ENCODE results near the gene ZNF226. TPM values are rescaled to one million over a fixed set of nuclear protein-coding genes. Genes with fewer than 3 reads are reported as not detected.
"Not testable (repeated sequence)": the region's sequence is repeated elsewhere in the genome, so short reads cannot be mapped to it uniquely, and the experiment has no call there.

The ZNF226 gene
- total RNA-seq (ENCODE audit: insufficient read depth, low replicate concordance) = 24.1 TPM

DNA sequence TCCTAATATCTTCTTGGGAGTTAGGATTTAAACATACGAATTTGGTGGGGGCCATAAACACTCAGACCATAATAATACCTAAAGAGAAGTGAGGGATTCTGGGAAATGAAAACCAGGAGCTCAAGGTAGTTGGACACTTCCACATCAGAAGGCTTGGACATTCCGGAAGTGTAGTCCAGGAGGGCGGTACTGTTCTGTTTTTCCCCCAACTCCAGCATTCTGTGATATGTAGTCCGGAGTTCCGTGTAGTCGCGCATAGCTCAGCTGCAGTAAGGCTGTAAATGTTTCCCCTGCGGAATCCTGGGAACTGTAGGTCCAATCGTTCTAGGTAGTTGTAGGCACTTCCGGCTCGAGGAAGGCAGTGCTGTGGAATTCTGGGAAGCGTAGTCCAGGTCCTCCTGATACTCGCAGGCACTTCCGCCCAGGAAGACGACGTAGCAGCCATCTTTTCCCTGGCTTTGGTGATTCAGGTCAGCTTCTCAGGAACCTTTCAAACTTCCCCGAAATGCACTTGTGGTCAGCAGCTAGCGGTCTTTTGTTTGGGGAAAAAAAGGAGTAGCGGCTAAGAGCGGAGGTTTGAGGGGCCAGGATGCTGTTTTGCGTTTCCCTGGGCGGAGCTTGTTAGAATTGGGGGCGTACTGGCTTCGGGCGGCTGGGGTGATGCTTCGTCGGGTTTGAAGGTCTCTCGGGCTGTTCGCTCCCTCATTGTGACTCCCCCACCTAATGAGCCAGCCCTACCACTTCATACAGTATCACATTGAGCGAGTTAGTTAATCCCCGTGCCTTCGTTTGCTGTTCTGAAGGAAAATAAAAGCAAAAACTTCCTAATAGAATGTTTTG lies at the start of gene ZNF226:
Gene ZNF226, plus strand, starts transcription at position 428 of the 840 bp plus-strand sequence. CDS start 4,981 bp downstream, outside the sequence.
- DNase-seq (ENCODE audit: low spot score) = peak; percentile 100

DNA sequence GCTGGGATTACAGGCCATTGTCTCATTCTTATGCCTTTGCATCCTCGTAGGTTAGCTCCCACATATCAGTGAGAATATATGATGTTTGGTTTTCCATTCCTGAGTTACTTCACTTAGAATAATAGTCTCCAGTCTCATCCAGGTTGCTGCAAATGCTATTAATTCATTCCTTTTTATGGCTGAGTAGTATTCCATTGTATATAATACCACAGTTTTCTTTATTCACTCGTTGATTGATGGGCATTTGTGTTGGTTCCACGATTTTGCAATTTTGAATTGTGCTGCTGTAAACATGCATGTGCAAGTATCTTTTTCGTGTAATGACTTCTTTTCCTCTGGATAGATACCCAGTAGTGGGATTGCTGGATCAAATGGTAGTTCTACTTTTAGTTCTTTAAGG lies 43.7 kb upstream of the ZNF226 start:
- DNase-seq (ENCODE audit: low spot score) = not testable (repeated sequence)

DNA sequence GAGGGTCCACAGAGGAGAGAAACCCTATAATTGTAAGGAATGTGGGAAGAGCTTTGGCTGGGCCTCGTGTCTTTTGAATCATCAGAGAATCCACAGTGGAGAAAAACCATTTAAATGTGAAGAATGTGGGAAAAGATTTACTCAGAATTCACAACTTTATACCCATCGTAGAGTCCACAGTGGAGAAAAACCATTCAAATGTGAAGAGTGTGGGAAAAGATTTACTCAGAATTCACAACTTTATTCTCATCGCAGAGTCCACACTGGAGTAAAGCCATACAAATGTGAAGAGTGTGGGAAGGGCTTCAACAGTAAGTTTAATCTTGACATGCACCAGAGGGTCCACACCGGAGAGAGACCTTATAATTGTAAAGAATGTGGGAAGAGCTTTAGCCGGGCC lies 32.9 kb upstream of the ZNF226 start:
- DNase-seq (ENCODE audit: low spot score) = no peak

DNA sequence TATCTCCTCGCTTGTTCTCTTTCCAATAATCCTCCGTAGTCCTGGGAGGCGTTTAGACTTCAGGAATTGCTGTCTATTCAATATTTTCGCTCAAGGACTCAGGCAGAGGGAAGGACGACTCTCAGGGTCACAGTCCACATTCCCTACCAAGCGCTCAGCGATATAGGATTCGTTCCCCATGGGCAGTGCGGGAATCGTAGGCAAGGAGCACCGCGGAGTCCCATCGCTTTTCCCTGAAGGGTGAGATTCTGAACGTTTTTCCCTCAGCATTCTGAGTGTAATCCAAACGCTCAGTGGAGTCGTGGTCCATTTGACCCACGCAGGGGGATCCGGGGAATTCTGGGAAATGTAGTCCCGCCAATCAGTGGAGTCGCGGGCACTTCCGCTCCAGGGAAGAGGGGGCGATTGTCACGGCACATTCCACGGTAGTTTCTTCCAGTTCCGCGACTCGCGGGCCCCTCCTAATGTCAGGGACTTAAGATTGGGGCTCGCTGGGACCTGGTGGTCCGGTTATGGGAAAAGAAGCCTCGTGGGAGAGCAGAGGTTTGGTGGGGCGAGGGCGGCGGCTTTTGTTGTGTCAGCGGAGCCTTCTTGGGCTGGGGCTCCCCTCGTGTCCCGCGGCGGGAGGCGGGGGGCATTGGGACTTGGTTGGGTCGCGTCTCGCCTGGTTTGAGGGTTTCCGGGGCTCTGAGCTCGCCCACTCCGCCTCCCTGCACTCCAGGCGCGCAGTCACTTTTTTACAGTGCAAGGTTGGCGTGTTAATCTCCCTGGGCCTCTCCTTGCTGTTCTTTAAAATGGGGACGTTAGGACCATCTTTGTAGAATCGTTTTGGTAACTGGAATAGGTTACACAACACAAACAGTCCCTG lies 23.5 kb upstream of the ZNF226 start, which contains the start of gene ZNF234:
Gene ZNF234, plus strand, starts transcription at position 364 of the 868 bp plus-strand sequence. CDS start 3,079 bp downstream, outside the sequence.
- peak; percentile 96 for DNase-seq (ENCODE audit: low spot score)

DNA sequence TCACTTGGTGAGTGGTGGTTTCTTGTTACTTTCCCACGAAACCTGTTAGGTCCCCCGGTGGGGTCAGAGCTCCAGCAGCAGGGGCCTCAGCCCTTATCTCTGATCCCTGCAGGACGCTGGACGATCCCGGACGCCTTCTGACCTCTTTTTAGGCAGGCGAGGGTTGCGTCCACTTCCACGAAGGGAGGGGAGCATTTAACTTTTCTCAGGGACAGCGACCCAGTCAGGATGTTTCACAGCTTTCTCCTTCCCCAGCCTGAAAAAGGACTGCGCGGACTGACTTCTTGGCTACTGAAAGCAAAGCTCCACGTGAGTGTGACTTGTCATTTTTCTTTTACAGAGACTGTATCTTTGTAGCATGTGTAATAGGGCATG lies 22.9 kb upstream of the ZNF226 start:
- peak; percentile 9 for DNase-seq (ENCODE audit: low spot score)

DNA sequence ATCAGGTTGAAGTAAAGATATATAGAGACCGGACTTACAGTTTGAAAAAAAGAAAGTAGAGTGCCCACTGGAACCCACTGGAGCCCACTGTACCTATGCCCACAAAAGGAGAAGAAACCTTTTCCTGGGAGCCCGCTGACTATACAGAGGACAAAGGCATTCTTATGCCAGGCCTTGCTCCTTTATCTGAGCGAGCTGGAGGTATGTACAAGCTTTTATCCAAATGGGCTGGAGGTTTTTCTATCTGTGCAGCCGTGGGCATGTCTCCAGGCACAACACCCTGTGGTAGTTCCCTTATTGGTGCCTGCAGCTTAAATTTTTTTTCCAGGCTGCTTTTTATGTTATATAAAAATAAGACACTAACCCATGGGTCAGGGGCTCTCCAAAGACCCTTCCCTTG lies 15.1 kb upstream of the ZNF226 start:
- no peak for DNase-seq (ENCODE audit: low spot score)

DNA sequence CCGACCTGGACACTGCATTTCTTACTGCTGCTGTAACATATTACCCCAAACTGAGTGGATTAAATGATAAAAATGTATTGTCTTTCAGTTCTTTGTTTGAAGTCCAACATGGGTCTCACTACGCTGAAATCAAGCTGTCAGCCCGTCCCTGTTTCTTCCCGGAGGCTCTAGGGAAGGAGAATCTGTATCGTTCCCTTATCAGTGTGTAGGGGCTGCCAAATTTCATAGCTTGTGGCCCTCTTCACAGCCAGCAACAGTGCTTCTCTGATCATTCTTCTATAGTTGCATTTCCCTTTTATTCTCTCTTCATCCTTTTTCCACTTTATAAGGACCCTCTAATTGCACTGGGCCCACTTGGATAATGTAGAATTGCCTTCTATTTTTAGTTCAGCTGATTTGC lies 13.4 kb upstream of the ZNF226 start:
- no peak for DNase-seq (ENCODE audit: low spot score)

DNA sequence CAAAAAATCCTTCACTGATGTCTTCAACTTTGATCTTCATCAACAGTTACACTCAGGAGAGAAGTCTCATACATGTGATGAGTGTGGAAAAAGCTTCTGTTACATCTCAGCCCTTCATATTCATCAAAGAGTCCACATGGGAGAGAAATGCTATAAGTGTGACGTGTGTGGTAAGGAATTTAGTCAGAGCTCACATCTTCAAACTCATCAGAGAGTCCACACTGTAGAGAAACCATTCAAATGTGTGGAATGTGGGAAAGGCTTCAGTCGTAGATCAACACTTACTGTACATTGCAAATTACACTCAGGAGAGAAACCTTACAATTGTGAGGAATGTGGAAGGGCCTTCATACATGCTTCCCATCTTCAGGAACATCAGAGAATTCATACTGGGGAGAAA lies 8.4 kb upstream of the ZNF226 start:
- DNase-seq (ENCODE audit: low spot score) = no peak

DNA sequence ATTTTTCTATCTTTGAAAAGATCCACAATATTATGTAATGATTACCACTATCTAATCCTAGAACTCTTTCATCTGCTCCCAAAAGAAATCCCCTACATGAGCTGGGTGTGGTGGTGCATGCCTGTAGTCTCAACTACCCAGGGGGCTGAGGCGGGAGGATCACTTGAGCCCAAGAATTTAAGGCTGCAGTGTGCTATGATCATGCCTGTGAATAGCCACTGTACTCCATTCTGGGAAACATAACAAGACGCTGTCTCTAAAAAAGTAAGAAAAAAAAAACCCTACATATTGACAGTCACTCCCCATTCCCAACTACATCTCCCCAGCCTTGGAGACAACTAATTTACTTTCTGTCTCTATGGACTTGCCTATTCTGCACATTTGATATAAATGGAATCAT lies 1.1 kb upstream of the ZNF226 start:
- DNase-seq (ENCODE audit: low spot score) = no peak

DNA sequence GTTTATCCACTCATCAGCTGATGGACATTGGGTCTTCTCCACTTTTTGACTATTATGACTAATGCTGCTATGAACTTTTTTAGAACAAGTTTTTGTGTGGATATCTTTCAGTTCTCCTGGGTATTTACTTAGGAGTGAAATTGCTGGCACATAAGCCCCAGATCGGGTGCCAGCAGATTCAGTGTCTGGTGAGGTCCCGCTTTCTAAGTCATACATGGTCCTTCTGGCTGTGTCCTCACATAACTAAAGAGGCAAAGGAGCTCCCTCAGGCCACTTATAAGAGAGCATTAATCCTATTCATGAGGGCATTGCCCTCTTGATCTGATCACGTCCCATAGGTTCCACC lies 600 bp upstream of the ZNF226 start:
- DNase-seq (ENCODE audit: low spot score) = no peak

DNA sequence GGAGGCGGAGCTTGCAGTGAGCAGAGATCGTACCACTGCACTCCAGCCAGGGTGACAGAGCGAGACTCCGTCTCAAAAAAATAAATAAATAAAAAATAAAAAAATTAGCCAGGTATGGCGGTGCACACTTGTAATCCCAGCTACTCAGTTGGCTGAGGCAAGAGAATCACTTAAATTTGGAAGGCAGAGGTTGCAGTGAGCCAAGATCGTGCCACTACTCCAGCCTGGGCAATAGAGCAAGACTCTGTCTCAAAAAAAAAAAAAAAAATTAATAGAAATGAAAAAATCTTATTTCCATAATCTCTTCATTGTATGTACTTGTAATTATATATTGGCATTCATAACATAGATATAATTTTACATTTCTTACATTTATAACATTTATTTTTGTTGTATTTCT lies 5.8 kb downstream of the ZNF226 start:
- not testable (repeated sequence) for DNase-seq (ENCODE audit: low spot score)

DNA sequence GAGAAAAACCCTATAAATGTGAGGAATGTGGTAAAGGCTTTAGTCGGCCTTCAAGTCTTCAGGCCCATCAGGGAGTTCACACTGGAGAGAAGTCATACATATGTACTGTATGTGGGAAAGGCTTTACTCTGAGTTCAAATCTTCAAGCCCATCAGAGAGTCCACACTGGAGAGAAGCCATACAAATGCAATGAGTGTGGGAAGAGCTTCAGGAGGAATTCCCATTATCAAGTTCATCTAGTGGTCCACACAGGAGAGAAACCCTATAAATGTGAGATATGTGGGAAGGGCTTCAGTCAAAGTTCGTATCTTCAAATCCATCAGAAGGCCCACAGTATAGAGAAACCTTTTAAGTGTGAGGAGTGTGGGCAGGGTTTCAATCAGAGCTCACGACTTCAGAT lies 11.7 kb downstream of the ZNF226 start:
- no peak for DNase-seq (ENCODE audit: low spot score)

DNA sequence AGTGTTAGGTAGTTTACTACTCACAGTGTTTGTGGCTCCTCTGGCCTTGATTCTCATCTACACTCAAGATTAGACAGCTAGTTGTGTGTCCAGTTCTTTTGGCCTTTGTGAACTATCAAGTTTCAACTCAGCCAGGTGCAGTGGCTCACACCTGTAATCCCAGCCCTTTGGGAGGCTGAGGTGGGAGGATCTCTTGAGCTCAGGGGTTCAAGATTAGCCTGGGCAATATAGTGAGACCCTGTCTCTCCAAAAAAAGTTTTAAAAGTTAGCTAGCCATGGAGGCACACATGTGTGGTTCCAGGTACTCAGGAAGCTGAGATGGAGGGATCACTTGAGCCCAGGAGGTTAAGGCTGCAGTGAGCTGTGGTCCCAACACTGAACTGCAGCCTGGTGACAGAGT lies 16.1 kb downstream of the ZNF226 start:
- no peak for DNase-seq (ENCODE audit: low spot score)

DNA sequence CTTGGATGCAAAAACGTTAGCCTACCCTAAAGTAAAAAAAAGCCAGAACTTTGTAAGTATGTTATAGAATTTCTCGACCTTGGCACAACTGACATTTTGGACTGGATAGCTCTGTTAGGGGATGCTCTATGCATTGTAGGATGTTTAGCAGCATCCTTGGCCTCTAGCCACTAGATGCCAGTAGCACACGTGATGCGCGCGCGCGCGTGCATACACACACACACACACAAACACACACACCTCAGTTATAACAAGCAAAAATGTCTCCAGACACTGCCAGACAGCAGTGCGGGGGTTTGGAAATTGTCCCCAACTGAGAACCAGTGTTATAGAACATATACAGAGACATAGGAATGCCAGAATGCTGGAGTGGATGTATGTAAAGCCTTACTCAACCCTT lies 17.2 kb downstream of the ZNF226 start:
- no peak for DNase-seq (ENCODE audit: low spot score)

DNA sequence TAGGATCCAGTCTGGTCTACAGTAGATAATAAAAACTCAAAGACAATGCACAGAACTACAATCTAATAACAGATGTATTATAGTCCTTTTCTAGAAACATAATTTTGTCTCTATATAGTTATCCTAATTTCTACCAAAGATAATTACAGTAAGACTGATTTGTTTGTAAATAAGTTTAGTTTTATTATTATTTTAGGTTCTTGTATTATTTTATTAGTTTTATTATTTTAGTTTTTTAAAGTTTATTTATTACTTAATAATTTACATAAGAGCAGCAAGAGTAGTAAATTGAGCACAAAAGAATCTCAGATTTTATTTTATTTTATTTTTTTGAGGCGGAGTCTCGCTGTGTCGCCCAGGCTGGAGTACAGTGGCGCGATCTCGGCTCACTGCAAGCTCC lies 25.1 kb downstream of the ZNF226 start:
- no peak for DNase-seq (ENCODE audit: low spot score)

DNA sequence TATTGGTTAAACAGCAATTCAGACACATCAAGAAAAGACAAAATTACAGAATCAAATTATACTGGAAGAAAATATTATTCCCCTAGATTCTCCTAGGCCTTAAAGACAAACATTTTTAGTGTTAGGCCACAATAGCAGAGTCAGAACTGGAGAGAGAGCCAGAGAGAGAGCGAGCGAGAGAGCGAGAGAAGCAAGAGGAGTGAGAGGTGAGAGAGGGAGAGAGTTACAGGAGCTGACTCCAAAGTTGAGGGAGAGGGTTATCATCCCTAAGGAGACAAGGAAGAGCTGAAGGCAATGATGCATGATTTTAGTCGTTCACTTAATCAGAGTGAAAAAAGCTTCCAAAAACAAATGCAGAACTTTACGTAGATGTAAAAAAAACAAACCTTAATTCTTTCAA lies 27.2 kb downstream of the ZNF226 start:
- DNase-seq (ENCODE audit: low spot score) = no peak

DNA sequence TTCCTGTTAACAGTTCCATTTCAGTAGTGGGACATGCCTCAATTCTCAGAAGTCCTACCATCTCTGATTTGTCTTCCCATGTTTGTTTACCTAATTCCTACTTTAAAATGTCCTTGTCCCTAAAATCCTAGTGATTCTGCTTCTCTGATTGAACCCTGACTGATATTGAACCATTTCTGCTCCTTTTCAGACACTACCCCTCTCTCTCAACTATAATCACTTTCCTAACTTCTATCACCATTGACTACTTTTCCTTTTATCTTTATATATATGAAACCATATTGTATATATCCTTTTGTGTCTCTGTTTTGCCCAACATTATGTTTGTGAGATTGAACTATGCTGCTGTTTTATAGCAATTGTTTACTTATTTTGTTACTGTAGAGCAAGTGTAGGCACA lies 31.9 kb downstream of the ZNF226 start:
- DNase-seq (ENCODE audit: low spot score) = no peak

DNA sequence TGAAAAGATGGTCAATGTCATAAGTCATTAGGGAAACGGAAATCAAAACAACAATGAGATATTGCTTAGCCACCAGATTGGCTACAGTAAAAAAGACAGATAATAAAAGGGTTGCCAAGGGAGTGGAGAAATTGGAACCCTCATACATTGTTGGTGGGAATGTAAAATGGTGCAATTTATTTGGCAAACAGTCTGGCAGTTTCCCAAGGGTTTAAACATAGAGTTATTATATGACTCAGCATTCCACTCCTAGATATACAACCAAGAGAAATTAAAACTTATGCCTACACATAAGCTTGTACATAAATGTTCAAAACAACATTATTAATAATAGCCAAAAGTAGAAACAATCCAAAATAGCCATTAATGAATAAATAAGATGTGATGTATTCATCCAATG lies 37.6 kb downstream of the ZNF226 start:
- DNase-seq (ENCODE audit: low spot score) = no peak

DNA sequence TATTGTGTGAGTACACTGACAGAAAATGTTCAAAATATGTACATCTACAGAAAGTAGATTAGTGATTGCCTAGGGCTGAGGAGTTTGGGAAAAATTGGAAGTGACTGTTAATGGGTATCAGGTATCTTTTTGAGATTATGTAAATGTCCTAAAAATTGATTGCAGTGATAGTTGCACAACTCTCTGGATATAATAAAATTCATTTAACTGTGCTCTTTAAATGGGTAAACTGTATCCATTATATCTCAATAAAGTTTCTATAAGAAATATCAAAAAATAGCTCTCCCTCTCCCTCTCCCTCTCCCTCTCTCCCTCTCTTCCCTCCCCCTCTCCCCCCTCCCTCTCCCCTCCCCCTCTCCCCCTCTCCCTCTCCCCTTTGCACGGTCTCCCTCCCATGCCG lies 38.1 kb downstream of the ZNF226 start:
- DNase-seq (ENCODE audit: low spot score) = no peak

DNA sequence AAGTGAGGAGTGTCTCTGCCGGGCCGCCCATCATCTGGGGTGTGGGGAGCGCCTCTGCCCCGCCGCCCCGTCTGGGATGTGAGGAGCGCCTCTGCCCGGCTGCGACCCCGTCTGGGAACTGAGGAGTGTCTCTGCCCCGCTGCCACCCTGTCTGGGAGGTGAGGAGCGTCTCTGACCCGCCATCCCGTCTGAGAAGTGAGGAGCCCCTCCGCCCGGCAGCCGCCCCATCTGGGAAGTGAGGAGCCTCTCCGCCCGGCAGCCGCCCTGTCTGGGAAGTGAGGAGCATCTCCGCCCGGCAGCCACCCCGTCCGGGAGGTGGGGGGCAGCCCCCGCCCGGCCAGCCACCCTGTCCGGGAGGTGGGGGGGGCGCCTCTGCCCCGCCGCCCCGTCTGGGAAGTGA lies 39.0 kb downstream of the ZNF226 start:
- not testable (repeated sequence) for DNase-seq (ENCODE audit: low spot score)

DNA sequence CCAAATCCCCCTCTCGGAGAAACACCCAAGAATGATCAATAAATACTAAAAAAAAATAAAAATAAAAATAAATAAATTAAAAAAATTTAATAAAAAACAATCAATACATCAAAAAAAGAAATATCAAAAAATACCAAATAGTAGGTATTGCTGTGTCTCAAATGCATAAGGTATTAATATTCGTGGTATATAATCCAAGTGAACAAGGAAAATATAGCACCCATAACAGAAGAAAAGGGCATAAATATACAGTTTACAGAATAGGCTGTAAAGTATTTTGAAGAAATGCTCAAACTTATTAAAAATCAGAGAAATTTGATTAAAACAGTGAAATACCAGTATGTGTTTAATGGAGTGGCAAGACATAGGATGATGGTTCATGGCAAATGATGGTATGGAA lies 39.9 kb downstream of the ZNF226 start:
- DNase-seq (ENCODE audit: low spot score) = no peak

DNA sequence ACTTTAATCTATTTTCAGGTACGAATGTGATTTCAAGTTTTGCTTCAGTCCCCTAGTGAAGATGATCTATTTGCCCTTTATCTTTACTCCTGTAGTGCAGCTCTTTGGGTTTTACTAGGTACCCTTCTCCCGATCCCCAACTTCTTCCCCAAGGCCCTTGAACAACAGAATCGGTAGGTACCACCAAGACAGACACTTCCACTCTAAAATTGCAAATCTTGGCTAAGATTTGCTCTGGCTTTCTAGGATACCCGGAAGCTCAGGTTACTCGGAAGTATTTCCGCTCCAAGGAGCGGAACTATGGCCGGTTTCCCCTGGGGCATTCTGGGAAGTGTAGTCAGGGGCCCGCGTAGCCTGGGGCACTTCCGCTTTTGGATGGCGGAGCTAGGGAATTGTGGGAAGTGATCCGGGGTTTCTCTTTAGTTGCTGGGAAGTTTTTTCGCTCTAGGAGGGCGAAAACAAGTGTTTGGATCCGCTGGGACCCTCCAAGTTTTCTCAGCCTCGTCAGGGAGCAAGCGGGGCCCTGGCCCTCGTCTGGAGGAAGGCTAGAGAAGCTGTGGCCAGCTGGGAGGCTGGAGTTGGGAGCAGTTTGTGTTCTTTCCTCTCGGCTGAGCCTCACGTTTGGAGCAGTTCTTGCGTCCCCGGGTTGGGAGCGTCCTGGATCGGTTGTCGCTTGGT lies 42.4 kb downstream of the ZNF226 start:
- peak; percentile 98 for DNase-seq (ENCODE audit: low spot score)

Data from umbilical cord (tissue), 2 donors.